GM23248 (cell line): ENCODE data around the gene P2RX2. TPM values are rescaled to one million over a fixed set of nuclear protein-coding genes. Genes with fewer than 3 reads are reported as not detected.

Experiments
- DNase-seq: peaks from one replicate; pipeline ENCODE4 v3.0.0-alpha.2; 2015
- H2AFZ ChIP-seq: fragments of 200-600 bp; sonication (generic); 2 replicates; pipeline ENCODE4 v1.6.1; 2016; ENCODE audit warnings: antibody characterized with exemption
- H3F3A ChIP-seq: fragments of 200-600 bp; sonication (generic); 2 replicates; pipeline ENCODE4 v1.6.1; 2016; ENCODE audit warnings: mild to moderate bottlenecking, antibody characterized with exemption, mixed run types; ENCODE audit not compliant: insufficient read depth
- H3K27ac ChIP-seq: fragments of 200-600 bp; sonication (generic); 2 replicates; pipeline ENCODE4 v1.5.1; 2016; ENCODE audit warnings: mild to moderate bottlenecking
- H3K27me3 ChIP-seq: fragments of 200-600 bp; sonication (generic); replicated peaks from 2 replicates; pipeline ENCODE4 v1.6.1; 2016; ENCODE audit warnings: mild to moderate bottlenecking; ENCODE audit not compliant: insufficient read depth
- H3K36me3 ChIP-seq: fragments of 200-600 bp; sonication (generic); 2 replicates; pipeline ENCODE4 v1.6.1; 2016; ENCODE audit warnings: low read depth, mild to moderate bottlenecking
- H3K4me1 ChIP-seq: fragments of 200-600 bp; sonication (generic); 2 replicates; pipeline ENCODE4 v1.6.1; 2016; ENCODE audit warnings: mild to moderate bottlenecking; ENCODE audit not compliant: insufficient read depth
- H3K4me2 ChIP-seq: fragments of 200-600 bp; sonication (generic); one replicate; pipeline ENCODE4 v1.6.1; 2016; ENCODE audit warnings: mild to moderate bottlenecking; ENCODE audit not compliant: unreplicated experiment
- H3K4me3 ChIP-seq: fragments of 200-600 bp; sonication (generic); 2 replicates; pipeline ENCODE4 v1.5.1; 2016; ENCODE audit warnings: mild to moderate bottlenecking
- H3K79me2 ChIP-seq: fragments of 200-600 bp; sonication (generic); 2 replicates; pipeline ENCODE4 v1.6.1; 2016; ENCODE audit warnings: mild to moderate bottlenecking; ENCODE audit not compliant: insufficient read depth
- H3K9ac ChIP-seq: fragments of 200-600 bp; sonication (generic); 2 replicates; pipeline ENCODE4 v1.6.1; 2016; ENCODE audit warnings: mild to moderate bottlenecking
- H3K9me2 ChIP-seq: fragments of 200-600 bp; sonication (generic); 2 replicates; pipeline ENCODE4 v1.6.1; 2016; ENCODE audit warnings: mixed run types, mild to moderate bottlenecking, moderate library complexity; ENCODE audit not compliant: insufficient read depth
- H3K9me3 ChIP-seq: fragments of 200-600 bp; sonication (generic); one replicate; pipeline ENCODE4 v1.6.1; 2017; ENCODE audit warnings: low read depth
- H4K20me1 ChIP-seq: fragments of 200-600 bp; sonication (generic); 2 replicates; pipeline ENCODE4 v1.6.0; 2016; ENCODE audit not compliant: insufficient read depth
- EZH2 ChIP-seq: fragments of 200-600 bp; sonication (generic); IDR thresholded peaks from 2 replicates; pipeline ENCODE4 v1.6.1; 2018; ENCODE audit warnings: antibody characterized with exemption, mild to moderate bottlenecking; ENCODE audit not compliant: insufficient read depth, poor library complexity, severe bottlenecking
- EZH2phosphoT487 ChIP-seq: fragments of 200-600 bp; sonication (generic); IDR thresholded peaks from 2 replicates; pipeline ENCODE4 v1.6.1; 2018; ENCODE audit warnings: antibody characterized with exemption, moderate library complexity, mild to moderate bottlenecking, low read depth; ENCODE audit not compliant: insufficient read depth
- WGBS, 2 experiments: methylation state at CpG; one replicate each; pipeline ENCODE4 v1.1.6; 2015 to 2017; ENCODE audit warnings: low lambda C conversion rate in 2 of 2, low coverage in 1 of 2; ENCODE audit errors: missing lambda C conversion rate in 2 of 2; 5-methylcytosine and 5-hydroxymethylcytosine counted together
- in situ Hi-C: fragments of 300-500 bp; cut with MboI; formaldehyde crosslinking; loops from 2 replicates; pipeline ENCODE4 v1.15.0; 2020
- polyA plus RNA-seq: library from polyadenylated mRNA; unstranded; fragments of >200 nt; fragmentation: Nextera tagmentation; extraction: Ambion mirVana; gene quantifications from 2 replicates; pipeline ENCODE4 v1.2.1, GENCODE V29; 2016
- total RNA-seq: library from RNA; depleted of rRNA; stranded (reverse); fragments of >200 nt; shearing (Covaris generic); gene quantifications from 2 replicates; pipeline ENCODE4 v1.2.3, GENCODE V29; 2014

Gene P2RX2
- total and polyA plus RNA-seq, 2 experiments from 2014 or later = not detected

GRCh38 chr12:132593071-132593470 lies 25.5 kb upstream of the P2RX2 start:
- Histone ChIP-seq H3K4me2 (no peak overlapping the region), H3K27me3 (no peaks in the 10 kb centered on the region; the same call in 1 of the 2 replicates), H3K9ac (no peak overlapping the region), H2AFZ (no peak overlapping the region), H3F3A (peaks cover 7% of the 10 kb centered on the region; the same call in 1 of the 2 replicates), H3K9me2 (no peaks in the 10 kb centered on the region), H3K4me3 (no peak overlapping the region), H3K9me3 (no peaks in the 10 kb centered on the region), H3K27ac (no peak overlapping the region), H3K36me3 (no peaks in the 10 kb centered on the region), H3K79me2 (no peaks in the 10 kb centered on the region), H4K20me1 (no peaks in the 10 kb centered on the region), H3K4me1 (no peaks in the 10 kb centered on the region)
- no peak for TF ChIP-seq EZH2phosphoT487
- no peak for TF ChIP-seq EZH2
- no peak for DNase-seq
- in situ Hi-C loops = no loop called here
- 40 to 45% methylated on average over 20 to 21 of the region's 21 CpGs for WGBS, 2 experiments

- Histone ChIP-seq H3K4me1 (no peaks in the 10 kb centered on the region), H3K9me2 (no peaks in the 10 kb centered on the region), H3K36me3 (no peaks in the 10 kb centered on the region), H3K79me2 (no peaks in the 10 kb centered on the region), H3K9ac (no peak overlapping the region), H3K27ac (no peak overlapping the region), H2AFZ (no peak overlapping the region), H3K27me3 (no peaks in the 10 kb centered on the region; the same call in 1 of the 2 replicates), H3K4me2 (no peak overlapping the region), H3F3A (peaks cover 7% of the 10 kb centered on the region; the same call in 1 of the 2 replicates), H4K20me1 (no peaks in the 10 kb centered on the region), H3K9me3 (no peaks in the 10 kb centered on the region), H3K4me3 (no peak overlapping the region; the same call in 1 of the 2 replicates)
- WGBS, 2 experiments = 74 to 80% methylated on average over 18 of the region's 18 CpGs
- no peak for DNase-seq
- in situ Hi-C loops = no loop called here
- TF ChIP-seq EZH2 (no peak), EZH2phosphoT487 (no peak)
Observed at GRCh38 chr12:132593521-132593920, 25.1 kb upstream of the P2RX2 start.

- no peak overlapping the region for H3K27ac ChIP-seq
- WGBS, 2 experiments = 34 to 41% methylated on average over 11 of the region's 11 CpGs
- no peak overlapping the region for H2AFZ ChIP-seq
- no peaks in the 10 kb centered on the region for H3K36me3 ChIP-seq
- H3K9me3 ChIP-seq = no peaks in the 10 kb centered on the region
- H3K4me2 ChIP-seq = peak overlapping the region; percentile 49
- in situ Hi-C loops = no loop called here
- H4K20me1 ChIP-seq = no peaks in the 10 kb centered on the region
- TF ChIP-seq EZH2 (no peak), EZH2phosphoT487 (no peak)
- no peak overlapping the region; the same call in 1 of the 2 replicates for H3K4me3 ChIP-seq
- peak; percentile 95 for DNase-seq
- peaks cover 7% of the 10 kb centered on the region; the same call in 1 of the 2 replicates for H3F3A ChIP-seq
- H3K79me2 ChIP-seq = no peaks in the 10 kb centered on the region
- no peaks in the 10 kb centered on the region for H3K9me2 ChIP-seq
- no peaks in the 10 kb centered on the region; the same call in 1 of the 2 replicates for H3K27me3 ChIP-seq
- H3K4me1 ChIP-seq = no peaks in the 10 kb centered on the region
- no peak overlapping the region for H3K9ac ChIP-seq
Observed at GRCh38 chr12:132593938-132594358, 24.6 kb upstream of the P2RX2 start.

- Histone ChIP-seq H3K9ac (no peak overlapping the region), H3K4me3 (no peak overlapping the region), H3K79me2 (no peaks in the 10 kb centered on the region), H3K27ac (no peak overlapping the region), H3K4me2 (no peak overlapping the region), H3K9me3 (no peaks in the 10 kb centered on the region), H3K4me1 (no peaks in the 10 kb centered on the region), H3K27me3 (no peaks in the 10 kb centered on the region; the same call in 1 of the 2 replicates), H2AFZ (no peak overlapping the region), H4K20me1 (no peaks in the 10 kb centered on the region), H3F3A (peaks cover 7% of the 10 kb centered on the region; the same call in 1 of the 2 replicates), H3K36me3 (no peaks in the 10 kb centered on the region), H3K9me2 (no peaks in the 10 kb centered on the region)
- no peak for TF ChIP-seq EZH2
- TF ChIP-seq EZH2phosphoT487 = no peak
- 73 to 75% methylated on average over 11 of the region's 11 CpGs for WGBS, 2 experiments
- in situ Hi-C loops = no loop called here
- no peak for DNase-seq
Observed at GRCh38 chr12:132595183-132595582, 23.4 kb upstream of the P2RX2 start.
